HG03135 (cell line): ENCODE data around the gene PHF21B.
"Not testable (repeated sequence)": the region's sequence is repeated elsewhere in the genome, so short reads cannot be mapped to it uniquely, and the experiment has no call there.

Experiments used
- ATAC-seq: cut with Tn5 transposase; IDR thresholded peaks from one replicate; pipeline ENCODE4 v1.9.1; 2021; ENCODE audit warnings: mild to moderate bottlenecking, moderate library complexity; ENCODE audit not compliant: unreplicated experiment

PHF21B gene

GRCh38 chr22:44921766-44922165 is 88.0 kb downstream of the PHF21B start:
- not testable (repeated sequence) for ATAC-seq

- ATAC-seq = no peak
Observed at GRCh38 chr22:44920183-44920582, 89.6 kb downstream of the PHF21B start.

GRCh38 chr22:44919691-44920090 is 90.1 kb downstream of the PHF21B start:
- ATAC-seq = no peak

- no peak for ATAC-seq
Observed at GRCh38 chr22:44918925-44919392, 90.8 kb downstream of the PHF21B start.

- ATAC-seq = no peak
Observed at GRCh38 chr22:44918166-44918924, 91.5 kb downstream of the PHF21B start.

GRCh38 chr22:44917372-44918165 is 92.2 kb downstream of the PHF21B start:
- ATAC-seq = no peak

GRCh38 chr22:44916281-44917231 is 93.2 kb downstream of the PHF21B start:
- ATAC-seq = no peak

- no peak for ATAC-seq
Observed at GRCh38 chr22:44915441-44915840, 94.4 kb downstream of the PHF21B start.

GRCh38 chr22:44914026-44914721 is 95.6 kb downstream of the PHF21B start:
- ATAC-seq = no peak

GRCh38 chr22:44913198-44913983 is 96.4 kb downstream of the PHF21B start:
- ATAC-seq = no peak

GRCh38 chr22:44909241-44909640 is 100.6 kb downstream of the PHF21B start:
- ATAC-seq = no peak

GRCh38 chr22:44907765-44908737 is 101.8 kb downstream of the PHF21B start:
- ATAC-seq = no peak

GRCh38 chr22:44906999-44907644 is 102.7 kb downstream of the PHF21B start:
- no peak for ATAC-seq

- ATAC-seq = no peak
Observed at GRCh38 chr22:44906248-44906936, 103.4 kb downstream of the PHF21B start.

- not testable (repeated sequence) for ATAC-seq
Observed at GRCh38 chr22:44904492-44905152, 105.2 kb downstream of the PHF21B start.

- ATAC-seq = not testable (repeated sequence)
Observed at GRCh38 chr22:44903164-44903563, 106.6 kb downstream of the PHF21B start.

GRCh38 chr22:44901301-44901700 is 108.5 kb downstream of the PHF21B start:
- no peak for ATAC-seq
